ENCODE measurements around the gene DDX49. TPM values are rescaled to one million over a fixed set of nuclear protein-coding genes. Genes with fewer than 3 reads are reported as not detected.

Gene DDX49
- total RNA-seq, 6 donors from 2014 or later, result 22.5 to 46.7 (median 40.1) TPM

DNA sequence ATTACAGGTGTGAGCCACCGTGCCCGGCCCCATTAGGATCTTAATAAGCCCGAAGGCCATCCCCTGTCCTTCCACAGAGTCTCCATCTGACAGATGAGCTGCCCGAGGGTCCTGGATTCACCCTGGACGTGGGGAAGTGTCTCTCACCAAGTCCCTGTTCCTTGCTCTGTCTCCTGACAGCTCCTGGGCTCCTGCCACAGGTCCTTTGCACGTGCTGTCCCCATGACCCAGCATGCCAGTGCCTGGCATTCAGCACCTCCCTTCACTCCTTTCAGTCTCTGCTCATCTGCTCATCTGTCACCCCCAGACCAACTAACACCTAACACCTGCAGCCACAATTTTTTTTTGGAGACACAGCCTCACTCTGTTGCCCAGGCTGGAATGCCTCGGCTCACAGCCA lies 38.0 kb upstream of the DDX49 start:
- H3K27me3 ChIP-seq, result no peaks in the 10 kb centered on the region
- 90 to 93% methylated on average over 7 of the region's 7 CpGs for WGBS, 2 donors
- H3K4me1 ChIP-seq, result no peaks in the 10 kb centered on the region
- no peak overlapping the region for H3K27ac ChIP-seq
- no peak overlapping the region for H3K4me3 ChIP-seq
- no peaks in the 10 kb centered on the region for H3K9me3 ChIP-seq
- TF ChIP-seq EP300 (IDR thresholded peaks at IDR 0.05) (no peak), POLR2AphosphoS5 (IDR thresholded peaks at IDR 0.05) (no peak), POLR2A (IDR thresholded peaks at IDR 0.05) (no peak)
- TF ChIP-seq, protein P1, sequence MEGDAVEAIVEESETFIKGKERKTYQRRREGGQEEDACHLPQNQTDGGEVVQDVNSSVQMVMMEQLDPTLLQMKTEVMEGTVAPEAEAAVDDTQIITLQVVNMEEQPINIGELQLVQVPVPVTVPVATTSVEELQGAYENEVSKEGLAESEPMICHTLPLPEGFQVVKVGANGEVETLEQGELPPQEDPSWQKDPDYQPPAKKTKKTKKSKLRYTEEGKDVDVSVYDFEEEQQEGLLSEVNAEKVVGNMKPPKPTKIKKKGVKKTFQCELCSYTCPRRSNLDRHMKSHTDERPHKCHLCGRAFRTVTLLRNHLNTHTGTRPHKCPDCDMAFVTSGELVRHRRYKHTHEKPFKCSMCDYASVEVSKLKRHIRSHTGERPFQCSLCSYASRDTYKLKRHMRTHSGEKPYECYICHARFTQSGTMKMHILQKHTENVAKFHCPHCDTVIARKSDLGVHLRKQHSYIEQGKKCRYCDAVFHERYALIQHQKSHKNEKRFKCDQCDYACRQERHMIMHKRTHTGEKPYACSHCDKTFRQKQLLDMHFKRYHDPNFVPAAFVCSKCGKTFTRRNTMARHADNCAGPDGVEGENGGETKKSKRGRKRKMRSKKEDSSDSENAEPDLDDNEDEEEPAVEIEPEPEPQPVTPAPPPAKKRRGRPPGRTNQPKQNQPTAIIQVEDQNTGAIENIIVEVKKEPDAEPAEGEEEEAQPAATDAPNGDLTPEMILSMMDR (IDR thresholded peaks at IDR 0.05), result no peak
- ATAC-seq (ENCODE audit: low FRiP score in 2 of 2), result no peak
- DNase-seq, result no peak
- H3K36me3 ChIP-seq, result no peaks in the 10 kb centered on the region

DNA sequence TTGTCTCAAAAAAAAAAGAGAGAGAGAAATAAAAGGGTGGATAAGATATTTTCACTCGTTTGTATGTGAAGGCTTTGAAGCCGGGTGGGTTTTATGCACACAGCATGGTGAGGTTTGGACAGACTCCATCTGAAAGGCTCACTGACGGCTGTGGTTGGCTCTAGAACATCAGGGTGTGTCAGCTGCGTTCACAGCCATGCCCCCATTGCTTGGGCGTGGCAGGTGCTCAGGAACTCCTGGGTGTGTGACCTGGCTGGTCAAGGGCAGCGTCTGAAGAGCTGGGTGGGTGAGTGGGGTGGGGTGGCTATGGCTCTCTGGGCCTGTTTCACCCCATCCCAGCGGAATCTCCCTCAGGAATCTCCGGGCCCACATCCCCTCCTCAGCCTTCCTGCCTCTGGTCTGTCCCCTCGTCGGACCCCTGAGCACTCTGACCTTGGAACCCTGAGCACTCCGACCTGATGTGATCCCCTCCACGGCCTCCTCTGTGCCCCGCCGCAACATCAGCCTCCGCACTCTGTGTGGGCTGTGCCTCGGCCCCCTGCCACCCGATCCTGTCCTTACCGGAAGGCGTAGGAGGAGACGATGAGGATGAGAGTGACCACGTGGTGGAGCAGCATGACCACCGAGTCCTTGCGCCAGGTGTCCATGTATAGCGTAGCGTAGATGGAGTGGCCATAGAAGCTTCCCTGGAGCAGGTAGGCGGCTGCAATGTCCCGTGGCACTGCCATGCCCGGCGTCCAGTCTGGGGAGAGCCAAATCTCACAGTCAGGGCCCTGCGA lies 35.8 kb upstream of the DDX49 start:
- no peaks in the 10 kb centered on the region for H3K36me3 ChIP-seq
- 86 to 87% methylated on average over 30 of the region's 30 CpGs for WGBS, 2 donors
- no peaks in the 10 kb centered on the region for H3K27me3 ChIP-seq
- no peak overlapping the region for H3K27ac ChIP-seq
- no peak overlapping the region for H3K4me3 ChIP-seq
- TF ChIP-seq EP300 (IDR thresholded peaks at IDR 0.05) (no peak), POLR2AphosphoS5 (IDR thresholded peaks at IDR 0.05) (no peak), POLR2A (IDR thresholded peaks at IDR 0.05) (no peak)
- TF ChIP-seq, protein P1 (IDR thresholded peaks at IDR 0.05), result no peak
- H3K9me3 ChIP-seq, result no peaks in the 10 kb centered on the region
- DNase-seq, result peak in 1 of 2 donors; percentile 68
- no peaks in the 10 kb centered on the region for H3K4me1 ChIP-seq
- ATAC-seq (ENCODE audit: low FRiP score in 2 of 2), result no peak

DNA sequence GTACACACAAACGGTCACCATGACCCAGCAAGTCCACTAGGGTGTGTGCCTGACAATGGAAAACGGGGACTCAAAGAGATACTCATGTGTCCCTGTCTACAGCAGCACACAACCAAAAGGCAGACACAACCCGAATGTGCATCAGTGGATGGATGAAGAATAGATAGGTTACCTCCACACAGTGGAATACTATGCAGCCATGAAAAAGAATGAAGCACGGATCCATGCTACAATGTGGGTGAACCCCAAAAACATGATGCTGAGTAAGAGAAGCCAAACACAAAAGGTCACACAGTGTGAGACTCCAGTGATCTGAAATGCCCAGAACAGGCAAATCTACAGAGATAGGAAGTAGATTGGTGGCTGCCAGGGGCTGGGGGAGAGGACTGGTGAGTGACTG lies 32.5 kb upstream of the DDX49 start:
- ATAC-seq (ENCODE audit: low FRiP score in 2 of 2), result no peak
- no peaks in the 10 kb centered on the region for H3K4me1 ChIP-seq
- 93 to 98% methylated on average over 4 of the region's 4 CpGs for WGBS, 2 donors
- no peak for DNase-seq
- no peak for TF ChIP-seq EP300 (IDR thresholded peaks at IDR 0.05)
- TF ChIP-seq POLR2A (IDR thresholded peaks at IDR 0.05), result no peak
- TF ChIP-seq, protein P1 (IDR thresholded peaks at IDR 0.05), result no peak
- TF ChIP-seq POLR2AphosphoS5 (IDR thresholded peaks at IDR 0.05), result no peak
- no peaks in the 10 kb centered on the region for H3K27me3 ChIP-seq
- H3K36me3 ChIP-seq, result no peaks in the 10 kb centered on the region
- H3K4me3 ChIP-seq, result no peak overlapping the region
- no peaks in the 10 kb centered on the region for H3K9me3 ChIP-seq
- no peak overlapping the region for H3K27ac ChIP-seq

DNA sequence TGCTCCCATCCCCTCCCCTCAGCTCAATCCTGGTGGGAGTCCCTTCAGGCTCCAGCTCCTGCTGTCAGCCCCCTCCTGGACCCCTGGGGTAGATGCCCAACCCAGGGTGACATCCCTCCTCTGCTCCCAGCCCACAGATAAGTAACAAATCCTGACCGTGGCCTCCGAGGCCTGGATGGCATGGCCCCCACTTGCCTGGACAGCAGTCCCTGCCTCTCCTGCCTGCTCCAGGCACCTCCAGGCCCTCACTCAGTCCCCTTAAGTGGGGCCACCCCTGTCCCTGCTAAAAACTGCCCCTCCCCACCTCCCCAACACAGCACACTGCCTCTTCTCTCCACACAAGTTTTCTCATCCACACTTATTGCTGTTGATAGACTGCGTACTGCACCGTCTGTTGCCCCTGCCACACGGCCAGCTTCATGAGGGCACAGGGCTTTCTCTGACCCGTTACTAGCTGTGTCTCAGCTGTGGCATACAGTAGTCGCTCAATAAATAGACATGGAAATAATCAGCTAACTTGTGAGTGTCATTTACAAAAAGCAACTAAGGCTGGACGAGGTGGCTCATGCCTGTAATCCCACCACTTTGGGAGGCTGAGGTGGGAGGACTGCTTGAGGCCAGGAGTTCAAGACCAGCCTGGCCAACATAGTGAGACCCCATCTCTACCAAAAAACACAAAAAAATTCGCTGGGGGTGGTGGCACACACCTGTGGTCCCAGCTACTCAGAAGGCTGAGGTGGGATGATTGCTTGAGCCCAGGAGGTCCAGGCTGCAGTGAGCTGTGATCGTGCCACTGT lies 29.4 kb upstream of the DDX49 start:
- TF ChIP-seq POLR2A (IDR thresholded peaks at IDR 0.05) (no peak), EP300 (IDR thresholded peaks at IDR 0.05) (no peak), POLR2AphosphoS5 (IDR thresholded peaks at IDR 0.05) (no peak)
- TF ChIP-seq, protein P1 (IDR thresholded peaks at IDR 0.05), result no peak
- peaks cover 5 to 12% (median 7%) of the 10 kb centered on the region in 4 donors for H3K4me1 ChIP-seq
- ATAC-seq (ENCODE audit: low FRiP score in 2 of 2), result no peak

More for the DNA sequence above, 29.4 kb upstream of the DDX49 start:
- Histone ChIP-seq H3K4me3 (no peak overlapping the region), H3K27me3 (peaks cover 0 to 12% (median 7%) of the 10 kb centered on the region in 4 donors), H3K27ac (no peak overlapping the region), H3K9me3 (no peaks in the 10 kb centered on the region), H3K36me3 (no peaks in the 10 kb centered on the region)
- WGBS, 2 donors, result 84 to 86% methylated on average over 10 of the region's 10 CpGs
- no peak for DNase-seq

Measured in upper lobe of left lung (tissue), 6 donors.